Uterus (tissue), 4 donors: ENCODE results near the gene RUFY3. TPM values are rescaled to one million over a fixed set of nuclear protein-coding genes. Genes with fewer than 3 reads are reported as not detected.
"Not testable (repeated sequence)": the region's sequence is repeated elsewhere in the genome, so short reads cannot be mapped to it uniquely, and the experiment has no call there.

ENCODE experiments used
- DNase-seq, 2 donors: peaks; one replicate each; pipeline ENCODE4 v3.0.0-alpha.2; 2019 to 2020
- H3K27ac ChIP-seq, 2 donors: fragments of 200-600 bp; sonication (generic); 1 replicate in 1 of 2; 2 replicates in 1 of 2; pipeline ENCODE4 v1.5.1; 2016 to 2018
- H3K27me3 ChIP-seq, 2 donors: fragments of 200-600 bp; sonication (generic); one replicate each; pipeline ENCODE4 v1.5.1; 2018 to 2019; ENCODE audit warnings: control low read depth in 1 of 2
- H3K36me3 ChIP-seq, 2 donors: fragments of 200-600 bp; sonication (generic); one replicate each; pipeline ENCODE4 v1.5.1; 2019; ENCODE audit warnings: control low read depth in 1 of 2
- H3K4me1 ChIP-seq, 2 donors: fragments of 200-600 bp; sonication (generic); one replicate each; pipeline ENCODE4 v1.5.1; 2018 to 2019; ENCODE audit warnings: control low read depth in 1 of 2
- H3K4me3 ChIP-seq, 2 donors: fragments of 200-600 bp; sonication (generic); 1 replicate in 1 of 2; 2 replicates in 1 of 2; pipeline ENCODE4 v1.5.1; 2018 to 2019; ENCODE audit warnings: mild to moderate bottlenecking in 1 of 2
- H3K9me3 ChIP-seq, 2 donors: fragments of 200-600 bp; sonication (generic); one replicate each; pipeline ENCODE4 v1.5.1; 2019; ENCODE audit warnings: control low read depth in 1 of 2
- POLR2A ChIP-seq, 2 donors: fragments of 450-650 bp; IDR thresholded peaks; one replicate each; pipeline ENCODE4 v1.6.1; 2016; ENCODE audit warnings: antibody characterized with exemption in 2 of 2, mild to moderate bottlenecking in 1 of 2, moderate library complexity in 1 of 2
- intact Hi-C: fragments of 100-400 bp; cut with DNase I; formaldehyde crosslinking; loops from one replicate; pipeline ENCODE4 v1.15.1; 2023; ENCODE audit warnings: low total_unique reads
- total RNA-seq, 4 donors: library from RNA; depleted of rRNA in 3 of 4; stranded (reverse); fragments of >200 nt in 3 of 4; gene quantifications; one replicate each; pipeline versions ENCODE4 v1.1.0 to v1.2.4, GENCODE V29; 2014 to 2023
- TF ChIP-seq, protein P1 (sequence below), 4 experiments: fragments of 200-600 bp in 2 of 4; fragments of 450-650 bp in 2 of 4; sonication (generic) in 2 of 4; IDR thresholded peaks; one replicate each; pipeline ENCODE4 v1.5.1; 2016 to 2019; ENCODE audit warnings: antibody characterized with exemption in 4 of 4, mild to moderate bottlenecking in 2 of 4, moderate library complexity in 1 of 4
- donor health status: DM: yes; HTN: yes; CAD: no.

RUFY3 gene
- total RNA-seq, 4 donors from 2014 or later: 25.4 to 137 (median 75.9) TPM

DNA sequence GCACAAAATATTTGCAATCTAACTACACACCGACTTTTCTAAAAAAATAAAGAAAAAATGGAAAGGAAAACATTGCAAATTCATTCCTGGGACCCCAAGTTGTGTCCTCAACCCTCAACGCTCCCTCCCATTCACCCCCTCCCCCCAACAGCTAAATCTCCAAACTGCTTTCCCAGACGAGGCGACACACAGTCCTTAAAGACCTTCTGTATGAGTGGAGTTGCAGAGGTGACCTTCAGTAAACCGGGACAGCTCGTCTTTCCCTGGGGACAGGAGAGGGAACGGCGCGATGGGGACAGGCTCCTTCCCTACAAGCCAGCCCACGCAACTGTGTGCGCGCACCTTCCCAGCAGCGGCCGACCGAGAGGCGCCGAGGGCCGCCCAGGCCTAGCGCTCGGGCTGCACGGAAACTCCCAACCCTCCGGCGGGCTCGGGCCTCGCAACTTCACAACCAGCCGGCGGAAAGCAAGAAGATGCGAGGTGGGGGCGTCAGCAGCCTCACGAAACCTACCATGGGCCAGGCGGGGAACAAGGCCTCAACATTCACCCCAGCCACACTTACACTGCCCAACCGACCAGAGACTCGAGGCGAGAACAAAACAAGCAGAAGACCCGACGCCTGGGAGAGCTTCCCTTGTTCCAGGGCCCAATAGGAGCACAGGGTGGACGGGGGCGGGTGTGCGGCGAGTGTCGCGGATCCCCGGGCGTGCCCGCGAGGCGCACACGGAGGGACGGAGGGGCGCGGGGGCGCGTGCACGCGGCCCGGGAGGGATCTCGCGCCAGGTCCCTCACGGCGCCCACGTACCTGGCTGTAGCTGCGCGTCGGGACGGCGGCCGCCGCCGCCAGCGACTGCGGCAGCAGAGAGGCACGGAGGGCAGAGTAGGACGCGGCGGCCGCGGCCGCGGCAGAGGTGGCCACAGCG lies 117.2 kb downstream of the RUFY3 start:
- Histone ChIP-seq H3K9me3 (no peaks in the 10 kb centered on the region), H3K27ac (peak overlapping the region; percentile 76 to 95), H3K4me1 (no peaks in the 10 kb centered on the region), H3K4me3 (peak overlapping the region; percentile 60 to 98), H3K27me3 (no peaks in the 10 kb centered on the region), H3K36me3 (no peaks in the 10 kb centered on the region)
- peak; percentile 48 to 53 for DNase-seq
- intact Hi-C loops: no loop called here
- TF ChIP-seq, protein P1, sequence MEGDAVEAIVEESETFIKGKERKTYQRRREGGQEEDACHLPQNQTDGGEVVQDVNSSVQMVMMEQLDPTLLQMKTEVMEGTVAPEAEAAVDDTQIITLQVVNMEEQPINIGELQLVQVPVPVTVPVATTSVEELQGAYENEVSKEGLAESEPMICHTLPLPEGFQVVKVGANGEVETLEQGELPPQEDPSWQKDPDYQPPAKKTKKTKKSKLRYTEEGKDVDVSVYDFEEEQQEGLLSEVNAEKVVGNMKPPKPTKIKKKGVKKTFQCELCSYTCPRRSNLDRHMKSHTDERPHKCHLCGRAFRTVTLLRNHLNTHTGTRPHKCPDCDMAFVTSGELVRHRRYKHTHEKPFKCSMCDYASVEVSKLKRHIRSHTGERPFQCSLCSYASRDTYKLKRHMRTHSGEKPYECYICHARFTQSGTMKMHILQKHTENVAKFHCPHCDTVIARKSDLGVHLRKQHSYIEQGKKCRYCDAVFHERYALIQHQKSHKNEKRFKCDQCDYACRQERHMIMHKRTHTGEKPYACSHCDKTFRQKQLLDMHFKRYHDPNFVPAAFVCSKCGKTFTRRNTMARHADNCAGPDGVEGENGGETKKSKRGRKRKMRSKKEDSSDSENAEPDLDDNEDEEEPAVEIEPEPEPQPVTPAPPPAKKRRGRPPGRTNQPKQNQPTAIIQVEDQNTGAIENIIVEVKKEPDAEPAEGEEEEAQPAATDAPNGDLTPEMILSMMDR (IDR thresholded peaks at IDR 0.05): no peak
- TF ChIP-seq POLR2A (IDR thresholded peaks at IDR 0.05): no peak

DNA sequence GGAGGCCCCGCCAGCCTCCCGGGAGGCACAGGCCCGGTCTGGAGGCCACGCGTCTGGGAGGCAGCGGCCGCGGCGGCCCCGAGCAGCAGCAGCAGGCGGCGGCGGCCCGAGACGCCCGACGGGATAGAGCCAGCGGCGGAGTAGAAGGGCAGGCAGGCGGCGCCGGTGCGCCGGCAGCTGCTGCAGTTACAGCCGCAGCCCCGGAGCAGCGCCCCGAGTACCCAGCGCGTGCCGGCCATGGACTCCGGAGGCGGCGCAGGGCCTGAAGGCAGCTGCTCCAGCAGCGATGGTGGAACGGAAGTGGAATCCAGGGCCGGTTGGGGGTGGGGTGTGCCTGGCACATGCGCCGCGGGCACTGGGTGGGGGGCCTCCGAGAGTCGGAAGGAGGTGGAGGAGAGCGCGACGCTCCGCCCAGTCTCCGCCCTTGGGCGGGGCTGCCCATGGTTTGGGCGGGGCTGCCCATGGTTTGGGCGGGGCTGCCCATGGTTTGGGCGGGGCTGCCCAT lies 117.9 kb downstream of the RUFY3 start, which contains the start of gene GRSF1:
GRSF1 (minus strand) TSS at position 302 of the 505 bp plus-strand sequence; CDS start at position 239, 63 bp downstream.
- DNase-seq: peak; percentile 92 to 93
- TF ChIP-seq, protein P1 (IDR thresholded peaks at IDR 0.05): peak in 2 of 4 experiments; percentile 5 to 26
- peak; percentile 20 to 64 for TF ChIP-seq POLR2A (IDR thresholded peaks at IDR 0.05)
- H3K4me1 ChIP-seq: no peaks in the 10 kb centered on the region
- H3K27me3 ChIP-seq: no peaks in the 10 kb centered on the region
- peak within 1 kb of the TSS; percentile 60 to 98 for H3K4me3 ChIP-seq
- H3K9me3 ChIP-seq: no peaks in the 10 kb centered on the region
- H3K27ac ChIP-seq: peak within 1 kb of the TSS; percentile 76 to 95
- intact Hi-C loops: no loop called here
- H3K36me3 ChIP-seq: no peaks in the 10 kb centered on the region

DNA sequence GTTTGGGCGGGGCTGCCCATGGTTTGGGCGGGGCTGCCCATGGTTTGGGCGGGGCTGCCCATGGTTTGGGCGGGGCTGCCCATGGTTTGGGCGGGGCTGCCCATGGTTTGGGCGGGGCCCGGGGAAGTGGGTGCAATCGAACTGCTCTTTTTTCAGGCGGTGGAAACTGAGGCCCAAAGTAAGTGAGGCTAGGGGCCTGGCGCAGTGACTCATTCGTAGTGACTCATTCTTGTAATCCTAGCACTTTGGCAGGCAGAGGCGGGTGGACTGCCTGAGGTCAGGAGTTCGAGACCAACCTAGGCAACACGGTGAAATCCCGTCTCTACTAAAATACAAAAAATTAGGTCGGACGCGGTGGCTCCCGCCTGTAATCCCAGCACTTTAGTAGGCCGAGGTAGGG lies 118.4 kb downstream of the RUFY3 start:
- intact Hi-C loops, H3K4me1 ChIP-seq, H3K4me3 ChIP-seq, H3K27me3 ChIP-seq, H3K36me3 ChIP-seq, H3K9me3 ChIP-seq: not testable (repeated sequence)
- DNase-seq: peak; percentile 53 to 60
- peak overlapping the region; percentile 48 to 95 for H3K27ac ChIP-seq

DNA sequence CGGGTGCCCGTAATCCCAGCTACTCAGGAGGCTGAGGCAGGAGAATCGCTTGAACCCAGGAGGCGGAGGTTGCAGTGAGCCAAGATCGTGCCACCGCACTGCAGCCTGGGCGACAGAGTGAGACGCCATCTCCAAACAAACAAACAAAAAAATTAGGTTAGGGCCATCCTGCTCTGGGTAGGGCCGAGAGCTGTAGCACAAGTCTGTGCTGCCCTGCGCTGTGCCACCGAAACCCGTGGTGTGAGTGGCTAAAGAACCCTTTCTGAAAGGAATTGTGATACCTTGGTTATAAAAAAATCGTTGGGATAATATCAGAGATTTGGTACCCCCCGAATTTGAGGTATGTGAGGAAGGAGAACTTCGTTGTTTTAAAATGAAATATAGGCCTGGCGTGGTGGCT lies 118.9 kb downstream of the RUFY3 start:
- H3K36me3 ChIP-seq, H3K4me1 ChIP-seq, H3K4me3 ChIP-seq, H3K27me3 ChIP-seq, intact Hi-C loops, H3K9me3 ChIP-seq: not testable (repeated sequence)
- H3K27ac ChIP-seq: peak overlapping the region; percentile 48 to 95
- peak in 1 of 2 donors; percentile 20 for DNase-seq

DNA sequence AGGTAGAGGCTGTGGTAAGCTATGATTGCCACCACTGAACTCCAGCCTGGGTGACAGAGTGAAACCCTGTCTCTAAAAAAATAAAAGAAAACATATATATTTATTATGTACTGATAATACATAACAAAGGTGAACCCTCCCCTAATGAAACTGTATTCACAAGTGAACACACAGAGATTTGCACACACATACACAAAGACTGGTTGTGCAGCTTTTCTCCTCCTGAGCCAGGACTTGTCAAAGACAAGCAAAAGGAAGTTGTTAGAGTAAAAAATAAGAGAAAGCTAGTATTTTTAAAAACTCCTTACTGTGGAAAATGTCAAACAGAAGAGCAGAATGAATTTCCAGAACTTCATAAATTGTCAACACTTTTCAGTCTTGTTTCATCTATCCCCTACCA lies 119.4 kb downstream of the RUFY3 start:
- H3K4me1 ChIP-seq: no peaks in the 10 kb centered on the region
- no peak overlapping the region for H3K4me3 ChIP-seq
- intact Hi-C loops: no loop called here
- DNase-seq: no peak
- no peaks in the 10 kb centered on the region for H3K9me3 ChIP-seq
- no peaks in the 10 kb centered on the region for H3K36me3 ChIP-seq
- TF ChIP-seq, protein P1 (IDR thresholded peaks at IDR 0.05): no peak
- TF ChIP-seq POLR2A (IDR thresholded peaks at IDR 0.05): no peak
- no peaks in the 10 kb centered on the region for H3K27me3 ChIP-seq
- peak overlapping the region in 1 of 2 donors; percentile 95 for H3K27ac ChIP-seq

DNA sequence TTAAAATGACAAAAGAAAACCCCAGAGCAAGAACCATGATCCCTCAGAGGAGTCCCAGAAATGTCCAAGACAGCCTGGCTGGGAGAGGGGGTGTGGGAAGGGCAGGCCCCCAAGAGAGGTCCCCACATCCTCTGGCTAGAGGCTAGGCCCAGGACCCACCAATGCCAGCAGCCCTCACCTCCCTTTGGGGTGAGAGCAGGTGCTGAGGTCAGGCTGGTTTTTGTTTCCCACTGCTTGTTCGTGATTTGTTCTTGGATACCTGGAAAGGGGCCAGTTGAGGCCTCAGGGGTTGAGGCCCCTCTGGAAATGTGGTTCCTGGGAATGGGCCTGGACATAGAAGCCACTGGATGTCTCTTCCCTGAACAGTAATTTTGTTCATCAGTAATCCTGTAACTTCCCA lies 120.2 kb downstream of the RUFY3 start:
- intact Hi-C loops: no loop called here
- no peak for DNase-seq
- Histone ChIP-seq H3K9me3 (no peaks in the 10 kb centered on the region), H3K27me3 (no peaks in the 10 kb centered on the region), H3K4me1 (no peaks in the 10 kb centered on the region), H3K4me3 (no peak overlapping the region), H3K36me3 (no peaks in the 10 kb centered on the region), H3K27ac (no peak overlapping the region)
- TF ChIP-seq, protein P1 (IDR thresholded peaks at IDR 0.05): no peak
- no peak for TF ChIP-seq POLR2A (IDR thresholded peaks at IDR 0.05)
